Measurements from ENCODE around the gene DAAM2.

DNA sequence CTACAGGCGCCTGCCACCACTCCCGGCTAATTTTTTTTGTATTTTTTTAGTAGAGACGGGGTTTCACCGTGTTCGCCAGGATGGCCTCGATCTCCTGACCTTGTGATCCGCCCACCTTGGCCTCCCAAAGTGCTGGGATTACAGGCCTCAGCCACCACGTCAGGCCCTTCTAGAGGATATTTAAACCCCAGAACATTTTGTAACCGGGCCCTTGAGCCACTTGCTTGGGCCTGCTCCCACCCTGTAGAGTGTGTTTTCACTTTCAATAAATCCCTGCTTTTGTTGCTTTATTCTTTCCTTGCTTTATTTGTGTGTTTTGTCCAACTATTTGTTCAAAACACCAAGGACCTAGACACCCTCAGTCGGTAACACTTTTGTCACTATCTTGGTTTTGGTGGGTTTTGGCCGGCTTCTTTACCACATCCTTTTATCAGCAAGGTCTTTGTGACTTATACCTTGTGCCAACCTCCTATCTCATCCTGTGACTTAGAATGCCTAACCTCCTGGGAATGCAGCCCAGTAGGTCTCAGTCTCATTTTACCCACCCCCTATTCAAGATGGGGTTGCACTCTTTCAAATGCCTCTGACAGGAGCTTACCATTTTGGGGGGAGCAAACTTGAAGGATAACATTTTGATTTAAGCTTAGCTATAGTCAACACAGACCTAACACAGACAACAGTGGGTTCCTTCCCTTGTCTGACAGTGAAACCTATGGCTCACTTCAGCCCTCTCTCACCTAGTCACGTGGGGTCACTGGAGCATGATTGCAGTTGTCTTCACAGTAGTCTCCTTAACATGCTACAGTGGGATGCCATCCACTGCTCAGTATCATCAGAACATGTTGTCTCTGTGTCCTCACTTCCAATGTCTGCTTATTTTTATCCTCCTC, 39.1 kb upstream of the DAAM2 start:
- TF ChIP-seq, protein P1, sequence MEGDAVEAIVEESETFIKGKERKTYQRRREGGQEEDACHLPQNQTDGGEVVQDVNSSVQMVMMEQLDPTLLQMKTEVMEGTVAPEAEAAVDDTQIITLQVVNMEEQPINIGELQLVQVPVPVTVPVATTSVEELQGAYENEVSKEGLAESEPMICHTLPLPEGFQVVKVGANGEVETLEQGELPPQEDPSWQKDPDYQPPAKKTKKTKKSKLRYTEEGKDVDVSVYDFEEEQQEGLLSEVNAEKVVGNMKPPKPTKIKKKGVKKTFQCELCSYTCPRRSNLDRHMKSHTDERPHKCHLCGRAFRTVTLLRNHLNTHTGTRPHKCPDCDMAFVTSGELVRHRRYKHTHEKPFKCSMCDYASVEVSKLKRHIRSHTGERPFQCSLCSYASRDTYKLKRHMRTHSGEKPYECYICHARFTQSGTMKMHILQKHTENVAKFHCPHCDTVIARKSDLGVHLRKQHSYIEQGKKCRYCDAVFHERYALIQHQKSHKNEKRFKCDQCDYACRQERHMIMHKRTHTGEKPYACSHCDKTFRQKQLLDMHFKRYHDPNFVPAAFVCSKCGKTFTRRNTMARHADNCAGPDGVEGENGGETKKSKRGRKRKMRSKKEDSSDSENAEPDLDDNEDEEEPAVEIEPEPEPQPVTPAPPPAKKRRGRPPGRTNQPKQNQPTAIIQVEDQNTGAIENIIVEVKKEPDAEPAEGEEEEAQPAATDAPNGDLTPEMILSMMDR (IDR thresholded peaks at IDR 0.05): no peak
- no peak for TF ChIP-seq POLR2AphosphoS5 (IDR thresholded peaks at IDR 0.05)

Measured in prostate gland (tissue), 2 donors.